Esophagus muscularis mucosa (tissue), 3 donors: ENCODE measurements around the gene FXYD5.

ENCODE experiments used
- CTCF ChIP-seq, 3 experiments: fragments of 200-600 bp in 2 of 3; fragments of 450-650 bp in 1 of 3; sonication (generic) in 2 of 3; IDR thresholded peaks; one replicate each; pipeline ENCODE4 v1.5.1; 2017 to 2019; ENCODE audit warnings: antibody characterized with exemption in 3 of 3, mild to moderate bottlenecking in 2 of 3, moderate library complexity in 1 of 3
- POLR2A ChIP-seq: fragments of 450-650 bp; IDR thresholded peaks from one replicate; pipeline ENCODE4 v1.6.1; 2017; ENCODE audit warnings: antibody characterized with exemption, moderate library complexity, mild to moderate bottlenecking, low read depth

DNA sequence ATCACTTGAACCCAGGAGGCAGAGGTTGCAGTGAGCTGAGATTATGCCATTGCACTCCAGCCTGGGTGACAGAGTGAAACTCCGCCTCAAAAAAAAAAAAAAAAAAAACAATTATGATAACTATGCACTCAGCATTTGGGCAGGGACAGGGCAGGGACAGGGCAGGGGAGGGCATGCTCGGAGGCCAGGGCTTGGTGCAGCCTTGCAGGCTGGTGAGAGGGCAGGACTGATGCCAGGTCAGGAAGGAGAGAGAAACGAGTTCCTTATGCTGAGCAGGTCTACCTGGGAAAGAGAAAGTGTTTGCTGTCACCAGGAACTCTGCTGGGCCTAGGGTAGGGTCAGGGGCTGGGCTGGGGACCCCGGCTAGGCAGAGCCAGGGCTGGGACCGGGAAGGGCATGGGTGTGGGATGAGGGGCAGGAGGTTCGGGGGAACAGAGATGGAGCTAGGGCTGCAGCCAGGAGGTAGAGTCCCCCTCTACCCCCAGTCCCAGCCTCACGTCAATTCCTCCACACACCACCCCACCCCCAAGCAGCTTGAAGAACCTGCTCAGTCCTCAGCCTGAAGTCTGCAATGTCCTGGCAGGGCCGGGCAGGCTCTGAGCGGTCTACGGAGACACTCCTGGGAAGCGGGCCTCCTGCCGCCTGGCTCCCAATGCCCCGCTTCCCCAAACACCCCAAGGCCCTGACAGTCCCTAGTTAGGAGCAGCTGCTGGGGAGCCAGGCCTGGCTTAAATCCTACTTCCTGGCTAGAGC lies 36.1 kb upstream of the FXYD5 start:
- no peak for TF ChIP-seq CTCF (IDR thresholded peaks at IDR 0.05)
- TF ChIP-seq POLR2A: no peak
